Measurements from ENCODE around the gene LLGL2. TPM values are rescaled to one million over a fixed set of nuclear protein-coding genes. Genes with fewer than 3 reads are reported as not detected.
A peak's percentile ranks its signal among the peaks of the same experiment; 100 is the strongest.

Gene LLGL2
- total RNA-seq, 2 donors from 2014 or later: 12.5 to 17.4 TPM

DNA sequence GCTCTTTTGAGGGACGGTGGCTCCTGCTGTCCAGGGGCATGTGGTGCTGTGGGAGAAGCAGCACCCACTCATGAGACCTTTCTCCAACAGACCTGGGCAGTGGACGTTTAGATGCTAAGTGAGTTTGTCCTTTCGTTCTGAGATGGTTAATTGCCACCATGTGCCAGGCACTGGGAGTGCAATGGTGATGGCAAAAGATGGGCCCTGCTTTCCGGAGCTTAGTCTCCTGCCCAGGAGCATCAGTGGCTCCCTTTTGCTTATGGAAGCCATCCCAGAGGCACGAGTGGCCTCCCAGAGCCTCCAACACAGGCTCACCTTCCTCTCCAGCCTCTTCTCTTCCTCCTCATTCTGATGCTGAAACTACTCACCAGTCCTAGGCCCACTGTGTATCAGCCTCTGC, 38.5 kb upstream of the LLGL2 start:
- peak in 1 of 2 donors; percentile 6 for ATAC-seq (replicated peaks in 1 of 2)
- Mint-ChIP-seq H3K9me3 (peaks cover 0 to 3% of the 10 kb centered on the region in 2 donors), H3K36me3 (ENCODE audit: insufficient read depth in 2 of 2) (no peaks in the 10 kb centered on the region), H3K27ac (peak overlapping the region; percentile 96), H3K27me3 (ENCODE audit: low read depth) (no peaks in the 10 kb centered on the region), H3K4me3 (peak overlapping the region in 1 of 2 donors; percentile 77), H3K4me1 (ENCODE audit: low read depth) (peaks cover 19% of the 10 kb centered on the region)
- no peak for DNase-seq

GRCh38 chr17:75487351-75488070, 38.0 kb upstream of the LLGL2 start:
- Mint-ChIP-seq H3K4me1 (ENCODE audit: low read depth) (peaks cover 19% of the 10 kb centered on the region), H3K9me3 (peaks cover 0 to 3% of the 10 kb centered on the region in 2 donors), H3K27ac (peak overlapping the region; percentile 96), H3K27me3 (ENCODE audit: low read depth) (no peaks in the 10 kb centered on the region), H3K4me3 (peak overlapping the region; percentile 77), H3K36me3 (ENCODE audit: insufficient read depth in 2 of 2) (no peaks in the 10 kb centered on the region)
- DNase-seq (peak; percentile 38 to 51), ATAC-seq (replicated peaks in 1 of 2) (peak; percentile 65 to 82)

- peaks cover 0 to 3% of the 10 kb centered on the region in 2 donors for H3K9me3 Mint-ChIP-seq
- H3K36me3 Mint-ChIP-seq (ENCODE audit: insufficient read depth in 2 of 2): no peaks in the 10 kb centered on the region
- no peak overlapping the region for H3K4me3 Mint-ChIP-seq
- DNase-seq: no peak
- peaks cover 19% of the 10 kb centered on the region for H3K4me1 Mint-ChIP-seq (ENCODE audit: low read depth)
- H3K27me3 Mint-ChIP-seq (ENCODE audit: low read depth): no peaks in the 10 kb centered on the region
- ATAC-seq (replicated peaks in 1 of 2): no peak
- peak overlapping the region; percentile 79 for H3K27ac Mint-ChIP-seq
These were observed 36.6 kb upstream of the LLGL2 start for GRCh38 chr17:75488693-75489510.

DNA sequence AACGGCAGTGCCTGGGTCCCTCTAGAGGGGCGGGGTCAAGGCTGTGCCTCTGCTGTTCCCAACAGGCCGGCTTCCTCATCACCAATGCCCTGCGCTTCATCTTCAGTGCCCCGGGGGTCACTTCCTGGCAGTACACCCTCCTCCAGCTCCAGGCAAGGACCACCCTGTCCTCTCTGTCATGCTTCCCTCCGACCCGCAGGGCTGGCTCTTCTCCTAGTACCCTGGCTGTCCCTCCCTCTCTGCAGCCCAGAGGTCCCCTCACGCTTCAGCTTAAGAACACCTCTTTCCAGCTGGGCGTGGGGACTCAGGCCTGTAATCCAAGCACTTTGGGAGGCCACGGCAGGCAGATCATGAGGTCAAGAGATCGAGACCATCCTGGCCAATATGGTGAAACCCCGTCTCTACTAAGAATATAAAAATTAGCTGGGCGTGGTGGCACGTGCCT, 36.0 kb upstream of the LLGL2 start:
- H3K27ac Mint-ChIP-seq: no peak overlapping the region

DNA sequence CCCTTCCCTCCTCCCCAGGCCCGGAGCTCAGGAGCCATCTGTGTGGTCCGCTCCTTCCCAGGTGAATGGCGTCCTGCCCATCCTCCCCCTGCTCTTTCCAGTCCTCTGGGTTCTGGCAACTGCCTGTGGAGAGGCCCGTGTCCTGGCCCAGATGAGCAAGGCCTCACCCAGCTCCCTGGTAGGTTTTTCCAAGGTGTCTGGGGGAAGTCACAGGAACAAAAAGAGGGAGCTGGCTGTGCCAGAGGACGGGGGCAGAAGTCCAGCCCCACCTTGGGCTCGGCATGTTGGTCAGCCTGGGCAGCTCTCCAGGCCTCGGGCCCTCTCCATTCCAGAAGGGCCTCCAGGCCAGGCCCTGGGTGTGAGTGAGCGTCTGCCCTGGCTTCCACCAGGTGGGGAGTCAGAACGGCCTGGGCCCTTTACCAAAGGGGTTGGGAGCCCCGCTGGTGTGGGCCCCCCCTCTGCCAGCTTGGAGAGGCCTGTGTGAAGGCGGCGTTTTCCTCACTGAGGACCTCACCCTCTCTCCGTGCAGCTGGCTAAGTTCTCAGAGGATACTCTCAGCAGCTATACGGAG, 35.2 kb upstream of the LLGL2 start:
- H3K27me3 Mint-ChIP-seq (ENCODE audit: low read depth): no peaks in the 10 kb centered on the region
- no peak overlapping the region for H3K27ac Mint-ChIP-seq
- H3K4me3 Mint-ChIP-seq: no peak overlapping the region

More for the DNA sequence above, 36.0 kb upstream of the LLGL2 start:
- ATAC-seq (replicated peaks in 1 of 2) (no peak), DNase-seq (no peak)
- H3K9me3 Mint-ChIP-seq: peaks cover 0 to 3% of the 10 kb centered on the region in 2 donors
- peaks cover 19% of the 10 kb centered on the region for H3K4me1 Mint-ChIP-seq (ENCODE audit: low read depth)
- no peaks in the 10 kb centered on the region for H3K27me3 Mint-ChIP-seq (ENCODE audit: low read depth)
- H3K36me3 Mint-ChIP-seq (ENCODE audit: insufficient read depth in 2 of 2): no peaks in the 10 kb centered on the region
- no peak overlapping the region for H3K4me3 Mint-ChIP-seq

GRCh38 chr17:75490953-75491649, 34.4 kb upstream of the LLGL2 start:
- Mint-ChIP-seq H3K4me1 (ENCODE audit: low read depth) (peaks cover 19% of the 10 kb centered on the region), H3K36me3 (ENCODE audit: insufficient read depth in 2 of 2) (no peaks in the 10 kb centered on the region), H3K4me3 (no peak overlapping the region), H3K27me3 (ENCODE audit: low read depth) (no peaks in the 10 kb centered on the region), H3K27ac (no peak overlapping the region), H3K9me3 (peaks cover 0 to 3% of the 10 kb centered on the region in 2 donors)
- no peak for DNase-seq
- no peak for ATAC-seq (replicated peaks in 1 of 2)

More for the DNA sequence above, 35.2 kb upstream of the LLGL2 start:
- DNase-seq (no peak), ATAC-seq (replicated peaks in 1 of 2) (no peak)
- H3K9me3 Mint-ChIP-seq: peaks cover 0 to 3% of the 10 kb centered on the region in 2 donors
- no peaks in the 10 kb centered on the region for H3K36me3 Mint-ChIP-seq (ENCODE audit: insufficient read depth in 2 of 2)
- peaks cover 19% of the 10 kb centered on the region for H3K4me1 Mint-ChIP-seq (ENCODE audit: low read depth)

GRCh38 chr17:75491680-75492079, 33.8 kb upstream of the LLGL2 start:
- Mint-ChIP-seq H3K4me1 (ENCODE audit: low read depth) (peaks cover 13% of the 10 kb centered on the region), H3K27me3 (ENCODE audit: low read depth) (no peaks in the 10 kb centered on the region), H3K4me3 (no peak overlapping the region), H3K36me3 (ENCODE audit: insufficient read depth in 2 of 2) (no peaks in the 10 kb centered on the region), H3K27ac (no peak overlapping the region), H3K9me3 (peaks cover 0 to 3% of the 10 kb centered on the region in 2 donors)
- DNase-seq (no peak), ATAC-seq (replicated peaks in 1 of 2) (no peak)

DNA sequence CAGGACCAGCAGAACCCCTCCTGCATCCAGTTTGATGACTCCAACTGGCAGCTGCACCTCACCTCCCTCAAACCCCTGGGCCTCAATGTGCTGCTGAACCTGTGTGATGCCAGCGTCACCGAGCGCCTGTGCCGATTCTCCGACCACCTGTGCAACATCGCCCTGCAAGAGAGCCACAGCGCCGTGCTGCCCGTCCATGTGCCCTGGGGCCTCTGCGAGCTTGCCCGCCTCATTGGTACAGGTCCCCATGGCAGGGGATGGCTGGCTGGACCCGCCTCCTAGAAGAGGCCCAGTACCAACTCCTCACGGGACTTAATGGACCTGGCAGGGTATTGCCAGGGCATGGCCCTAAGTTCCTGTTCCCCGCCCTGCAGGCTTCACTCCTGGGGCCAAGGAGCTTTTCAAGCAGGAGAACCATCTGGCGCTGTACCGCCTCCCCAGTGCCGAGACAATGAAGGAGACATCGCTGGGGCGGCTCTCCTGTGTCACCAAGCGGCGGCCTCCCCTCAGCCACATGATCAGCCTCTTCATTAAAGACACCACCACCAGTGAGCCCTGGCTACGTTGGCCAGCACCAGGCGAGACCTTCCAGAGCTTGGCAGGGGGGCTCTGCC, 32.8 kb upstream of the LLGL2 start:
- DNase-seq: no peak
- Mint-ChIP-seq H3K27me3 (ENCODE audit: low read depth) (no peaks in the 10 kb centered on the region), H3K27ac (no peak overlapping the region), H3K9me3 (no peaks in the 10 kb centered on the region), H3K36me3 (ENCODE audit: insufficient read depth in 2 of 2) (no peaks in the 10 kb centered on the region), H3K4me1 (ENCODE audit: low read depth) (peaks cover 3% of the 10 kb centered on the region), H3K4me3 (no peak overlapping the region)
- no peak for ATAC-seq (replicated peaks in 1 of 2)

DNA sequence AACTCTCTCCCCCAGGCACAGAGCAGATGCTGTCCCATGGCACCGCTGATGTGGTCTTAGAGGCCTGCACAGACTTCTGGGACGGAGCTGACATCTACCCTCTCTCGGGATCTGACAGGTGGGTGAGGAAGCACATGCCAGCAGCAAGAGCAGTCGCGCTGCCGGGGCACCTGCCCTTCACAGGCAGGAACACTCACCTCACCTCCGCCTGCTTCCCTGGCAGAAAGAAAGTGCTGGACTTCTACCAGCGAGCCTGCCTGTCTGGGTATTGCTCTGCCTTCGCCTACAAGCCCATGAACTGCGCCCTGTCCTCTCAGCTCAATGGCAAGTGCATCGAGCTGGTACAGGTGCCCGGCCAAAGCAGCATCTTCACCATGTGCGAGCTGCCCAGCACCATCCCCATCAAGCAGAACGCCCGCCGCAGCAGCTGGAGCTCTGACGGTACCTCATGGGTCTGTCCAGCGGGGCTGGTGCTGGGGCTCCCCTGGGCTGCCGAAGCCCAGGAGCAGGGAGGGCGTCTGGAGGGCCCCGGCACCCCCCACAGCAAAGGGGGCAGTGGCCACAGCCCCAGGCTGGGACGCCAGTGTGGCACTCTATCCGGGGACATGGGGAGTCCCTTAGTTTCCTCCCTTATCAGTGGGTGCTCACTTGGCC, 31.9 kb upstream of the LLGL2 start:
- H3K27ac Mint-ChIP-seq: no peak overlapping the region
- DNase-seq (no peak), ATAC-seq (replicated peaks in 1 of 2) (no peak)
- H3K9me3 Mint-ChIP-seq: no peaks in the 10 kb centered on the region
- no peaks in the 10 kb centered on the region for H3K4me1 Mint-ChIP-seq (ENCODE audit: low read depth)
- no peaks in the 10 kb centered on the region for H3K36me3 Mint-ChIP-seq (ENCODE audit: insufficient read depth in 2 of 2)
- no peaks in the 10 kb centered on the region for H3K27me3 Mint-ChIP-seq (ENCODE audit: low read depth)
- no peak overlapping the region for H3K4me3 Mint-ChIP-seq

GRCh38 chr17:75494326-75494877, 31.1 kb upstream of the LLGL2 start:
- Mint-ChIP-seq H3K27me3 (ENCODE audit: low read depth) (no peaks in the 10 kb centered on the region), H3K27ac (no peak overlapping the region), H3K9me3 (no peaks in the 10 kb centered on the region), H3K36me3 (ENCODE audit: insufficient read depth in 2 of 2) (no peaks in the 10 kb centered on the region), H3K4me3 (no peak overlapping the region), H3K4me1 (ENCODE audit: low read depth) (no peaks in the 10 kb centered on the region)
- DNase-seq (no peak), ATAC-seq (replicated peaks in 1 of 2) (no peak)

- ATAC-seq (replicated peaks in 1 of 2): no peak
- no peak overlapping the region for H3K27ac Mint-ChIP-seq
- H3K9me3 Mint-ChIP-seq: no peaks in the 10 kb centered on the region
- H3K4me1 Mint-ChIP-seq (ENCODE audit: low read depth): no peaks in the 10 kb centered on the region
- H3K36me3 Mint-ChIP-seq (ENCODE audit: insufficient read depth in 2 of 2): no peaks in the 10 kb centered on the region
- no peak for DNase-seq
- no peak overlapping the region for H3K4me3 Mint-ChIP-seq
- no peaks in the 10 kb centered on the region for H3K27me3 Mint-ChIP-seq (ENCODE audit: low read depth)
These were observed 29.5 kb upstream of the LLGL2 start for GRCh38 chr17:75496005-75496404.

Measured in activated T-cell treated with anti-CD3 and anti-CD28 coated beads, Interleukin-2, amount 50 U/mL, for 72 hours (primary cell).